NCI-H345 treated with DMSO at 0.1 percent for 48 hours (cell line): ENCODE data around the gene CD164L2.
"Not testable (repeated sequence)": the region's sequence is repeated elsewhere in the genome, so short reads cannot be mapped to it uniquely, and the experiment has no call there.

Source experiments
- DNase-seq: peaks from one replicate; lab custom pipeline; 2025; ENCODE audit not compliant: unreplicated experiment; lab: John Stamatoyannopoulos, UW

Gene CD164L2

DNA sequence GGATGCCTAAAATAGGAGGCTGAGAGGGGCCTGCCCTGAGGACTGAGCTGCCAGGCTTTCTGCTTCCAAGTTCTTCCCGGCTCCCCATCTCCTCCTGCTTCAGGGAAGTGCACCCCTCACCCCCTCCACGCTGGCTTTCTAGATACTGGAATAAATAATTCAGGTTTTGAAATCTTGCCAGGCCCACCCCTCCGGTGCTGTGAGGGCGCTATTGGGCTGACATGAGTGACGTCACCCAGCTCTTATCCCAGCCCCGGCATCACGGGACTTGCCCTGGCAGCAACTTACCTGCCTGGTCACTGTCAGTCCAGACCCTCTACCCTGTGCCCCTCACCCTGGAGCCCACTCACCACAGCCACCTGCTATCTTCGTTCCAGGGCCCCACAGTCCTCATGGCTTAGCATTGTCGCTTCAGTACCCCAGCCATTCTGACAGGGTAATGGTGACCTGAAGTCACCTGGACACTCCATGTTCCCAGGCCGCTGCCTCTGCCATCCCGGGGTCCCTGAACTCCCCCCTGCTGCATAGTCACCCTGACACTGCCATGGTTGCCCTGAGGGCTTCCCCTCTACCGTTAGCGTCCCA is 8.5 kb upstream of the CD164L2 start:
- peak; percentile 6 for DNase-seq

DNA sequence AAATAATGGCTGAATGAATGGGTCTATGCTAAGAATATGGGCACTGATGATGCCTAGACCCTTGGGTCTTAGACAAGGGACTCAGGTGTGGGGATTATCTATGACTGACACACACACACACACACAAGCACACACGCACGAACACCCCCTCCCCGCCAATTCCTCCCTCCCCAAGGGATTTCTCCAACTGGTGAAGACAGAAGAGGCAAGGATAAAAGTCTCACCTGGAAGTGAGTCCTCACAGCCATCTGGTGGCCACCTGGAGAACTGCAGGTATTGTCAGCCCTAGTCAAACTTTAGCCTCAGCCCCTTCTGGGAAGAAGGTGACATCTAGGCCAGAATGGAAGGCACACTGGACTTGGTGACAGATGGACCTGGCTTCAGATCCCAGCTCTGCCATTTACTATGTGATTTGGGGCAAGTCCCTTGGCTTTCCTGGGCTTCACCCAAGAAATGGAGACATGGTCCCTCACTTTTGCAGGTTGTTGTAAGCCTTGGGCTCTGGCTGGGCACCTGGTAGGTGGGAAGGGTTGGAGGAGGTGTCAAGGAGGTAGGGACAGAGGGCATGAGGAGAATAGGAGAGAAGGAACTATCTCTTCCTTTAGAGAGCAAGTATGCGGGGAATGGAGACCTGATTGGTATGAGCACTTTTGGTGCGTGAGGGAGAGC is 5.3 kb upstream of the CD164L2 start:
- peak; percentile 75 for DNase-seq

DNA sequence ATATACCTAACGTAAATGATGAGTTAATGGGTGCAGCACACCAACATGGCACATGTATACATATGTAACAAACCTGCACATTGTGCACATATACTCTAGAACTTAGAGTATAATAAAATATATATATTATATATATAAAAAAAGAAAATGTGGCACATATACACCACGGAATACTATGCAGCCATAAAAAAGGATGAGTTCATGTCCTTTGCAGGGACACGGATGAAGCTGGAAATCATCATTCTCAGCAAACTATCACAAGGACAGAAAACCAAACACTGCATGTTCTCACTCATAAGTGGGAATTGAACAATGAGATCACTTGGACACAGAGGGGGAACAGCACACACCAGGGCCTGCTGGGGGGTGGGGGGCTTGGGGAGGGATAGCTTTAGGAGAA is 1.7 kb upstream of the CD164L2 start:
- DNase-seq: not testable (repeated sequence)

DNA sequence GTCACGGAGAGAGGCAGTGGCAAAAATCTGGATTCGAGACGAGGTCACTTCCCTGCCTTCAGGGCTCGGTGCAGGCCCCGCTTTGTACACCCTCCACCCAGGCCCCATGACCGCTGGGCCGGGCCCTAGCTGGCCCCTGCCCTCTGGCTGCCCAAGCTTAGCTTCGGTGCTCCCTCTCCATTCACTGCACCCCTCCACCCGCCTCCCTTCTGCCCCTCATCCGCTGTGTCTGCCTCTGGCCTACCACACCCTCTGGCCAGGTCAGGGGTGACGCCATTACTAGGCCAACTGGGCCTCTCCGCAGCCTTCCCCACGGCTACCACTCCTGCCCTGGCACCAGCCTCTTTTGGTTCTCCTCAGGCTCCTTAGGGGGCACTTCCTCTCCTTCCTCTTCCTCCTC is 528 bp upstream of the CD164L2 start:
- DNase-seq: no peak

DNA sequence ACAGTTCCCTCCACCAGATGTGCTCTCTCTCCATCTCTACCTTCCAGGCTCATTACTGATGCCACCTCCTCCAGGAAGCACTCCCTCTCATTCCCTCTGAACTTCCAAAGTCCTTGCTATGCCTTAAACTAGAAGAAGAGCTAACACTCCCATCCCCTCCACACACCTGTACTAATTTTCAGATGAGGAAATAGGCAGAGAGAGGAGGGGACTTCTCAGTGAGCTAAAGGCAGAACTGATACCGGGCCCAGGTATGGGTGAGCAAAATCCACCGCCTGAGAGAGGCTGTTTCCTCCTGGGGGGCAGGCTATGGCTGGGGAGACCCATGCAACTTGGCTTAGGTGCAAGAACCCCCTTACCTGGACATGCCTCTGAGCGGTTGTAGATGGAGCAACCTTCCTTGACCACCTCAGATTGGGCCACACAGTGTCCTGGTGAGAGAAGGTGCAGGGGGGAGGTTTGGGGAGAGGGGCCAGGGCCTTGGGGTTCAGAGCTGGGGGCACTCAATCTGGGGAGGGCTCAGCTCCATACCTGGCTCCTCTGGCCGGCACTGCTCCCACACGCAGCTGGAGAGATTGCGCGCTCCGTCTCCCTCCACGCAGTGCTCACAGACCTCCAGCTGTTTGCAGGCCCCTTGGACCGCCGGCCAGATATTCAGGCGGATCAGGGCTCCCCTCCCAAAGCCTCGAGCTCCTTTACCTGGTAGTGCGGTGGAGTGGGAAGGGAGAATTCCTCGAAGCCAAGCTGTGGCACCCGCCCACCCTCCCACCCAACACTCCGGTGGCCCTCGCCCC is 967 bp downstream of the CD164L2 start:
- no peak for DNase-seq

DNA sequence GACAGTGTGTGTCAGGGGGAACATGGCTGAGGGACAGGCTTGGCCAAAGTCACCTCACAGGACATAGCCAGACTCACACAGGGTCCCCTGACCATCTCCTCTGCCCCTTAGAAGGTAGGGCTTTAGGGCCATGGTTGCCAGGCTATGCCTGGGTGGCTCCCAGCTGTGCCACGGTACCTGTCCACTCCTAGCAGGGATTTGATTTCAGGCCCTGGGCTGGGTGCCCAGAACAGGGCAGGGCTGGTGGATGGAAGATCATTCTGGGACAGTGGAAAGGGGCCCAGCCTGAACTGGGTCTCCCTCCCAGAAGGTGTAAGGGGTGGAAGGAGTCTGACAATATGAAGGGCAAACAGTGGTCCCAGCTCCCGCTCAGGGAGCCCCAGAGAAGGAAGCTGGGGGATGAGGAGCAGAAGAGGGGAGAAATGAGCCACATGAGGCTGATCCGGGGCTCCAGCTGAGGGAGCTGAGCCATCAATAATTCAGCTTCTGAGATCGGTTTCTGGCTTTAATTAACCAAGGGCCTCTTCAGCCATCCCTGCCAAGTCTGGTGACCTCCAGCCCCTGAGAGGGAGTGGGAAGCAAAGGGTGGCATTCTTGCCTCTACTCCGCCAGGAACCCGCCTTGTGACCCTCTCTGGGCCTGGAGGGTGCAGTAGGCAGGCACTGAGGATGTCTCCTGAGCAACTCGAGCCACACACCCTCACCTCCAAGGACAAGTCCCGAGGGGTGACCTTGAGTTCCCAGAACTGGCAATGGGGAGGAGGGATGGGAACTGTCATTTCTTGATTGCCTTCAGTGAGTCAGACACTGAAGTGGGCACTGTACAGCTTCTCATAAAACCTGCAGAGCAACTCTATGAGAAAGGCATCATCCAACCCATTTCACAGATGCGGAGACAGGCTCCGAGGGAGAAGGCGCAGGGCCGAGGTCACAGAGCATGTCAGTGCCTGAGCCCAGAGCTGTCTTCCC is 2.1 kb downstream of the CD164L2 start:
- no peak for DNase-seq

DNA sequence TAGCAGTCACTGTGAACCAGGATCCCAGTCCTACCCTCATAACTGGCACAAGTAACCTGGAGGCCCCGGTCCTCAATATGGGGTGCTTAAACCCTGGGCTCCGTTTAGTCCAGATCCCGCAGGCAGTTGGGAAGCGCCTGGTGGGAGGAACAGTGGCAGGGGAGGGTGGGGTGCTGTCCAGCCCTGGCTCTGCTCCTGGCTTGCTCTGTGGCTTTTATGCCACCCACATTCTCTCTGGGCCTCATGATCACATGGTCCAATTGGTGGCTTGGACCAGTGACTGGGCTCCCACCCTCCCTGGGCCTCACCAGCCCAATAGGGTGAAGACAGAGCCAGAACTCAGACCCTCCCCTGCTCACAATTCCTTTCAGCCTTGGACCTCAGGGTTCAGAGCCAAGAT is 2.9 kb downstream of the CD164L2 start:
- DNase-seq: no peak

DNA sequence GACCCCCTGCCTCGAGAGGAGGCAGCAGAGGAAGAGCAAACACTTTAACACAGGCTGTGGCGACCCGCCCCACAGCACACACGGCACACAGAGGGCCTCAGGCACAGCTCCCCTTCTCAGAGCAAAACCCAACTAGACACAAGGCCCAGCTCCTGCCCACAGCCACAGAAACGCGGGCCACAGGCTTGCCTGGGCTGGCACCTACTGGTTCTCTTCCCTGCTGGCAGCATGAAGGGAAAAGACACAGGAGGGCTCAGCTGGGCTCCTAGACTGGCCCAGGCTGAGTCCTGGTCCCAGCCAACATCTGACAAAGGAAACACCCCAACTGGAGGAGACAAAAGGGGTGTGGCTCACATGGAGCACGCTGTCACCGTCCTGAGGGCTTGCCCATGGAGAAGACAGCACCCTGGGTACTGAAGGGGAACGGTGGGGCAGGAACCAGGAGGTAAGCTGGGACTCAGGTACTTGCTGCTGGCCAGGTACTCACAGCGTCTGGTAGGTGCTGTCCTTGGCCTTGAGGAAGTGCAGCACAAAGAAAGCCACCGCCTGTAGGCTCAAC is 3.5 kb downstream of the CD164L2 start:
- DNase-seq: peak; percentile 54

DNA sequence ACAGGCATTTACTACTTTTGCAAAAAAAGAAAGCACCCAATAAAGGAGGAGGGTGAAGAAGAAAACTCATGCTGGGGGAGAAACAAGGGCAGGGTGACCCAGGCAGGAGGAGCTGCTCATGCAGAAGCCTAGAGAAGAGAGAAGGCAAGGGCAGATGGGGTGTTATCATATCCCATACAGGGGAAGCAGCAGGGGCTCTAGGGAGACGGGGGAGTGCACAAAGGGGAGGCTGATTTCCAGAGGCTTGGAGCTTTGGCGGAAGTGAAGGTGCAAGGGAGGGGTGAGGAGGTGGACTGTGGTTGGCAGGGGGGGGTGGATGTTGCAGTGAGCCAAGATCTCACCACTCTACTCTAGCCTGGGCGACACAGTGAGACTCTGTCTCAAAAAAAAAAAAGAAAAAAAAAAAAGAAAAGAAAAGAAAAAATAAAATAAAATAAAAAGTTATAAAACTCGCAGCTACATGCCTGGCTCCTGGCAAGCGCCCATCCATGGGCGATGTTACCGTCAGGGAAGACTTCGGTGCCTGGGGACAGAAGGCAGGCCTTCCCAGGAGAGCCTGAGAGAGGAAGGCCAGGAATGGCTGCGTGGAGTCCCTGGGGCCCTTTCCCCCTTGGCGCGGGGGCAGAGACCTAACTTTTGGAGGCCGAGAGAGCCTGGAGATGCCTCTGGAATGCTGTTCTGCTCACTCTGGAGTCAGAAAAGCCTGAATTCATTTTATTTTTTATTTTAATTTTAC is 5.2 kb downstream of the CD164L2 start:
- DNase-seq: no peak

DNA sequence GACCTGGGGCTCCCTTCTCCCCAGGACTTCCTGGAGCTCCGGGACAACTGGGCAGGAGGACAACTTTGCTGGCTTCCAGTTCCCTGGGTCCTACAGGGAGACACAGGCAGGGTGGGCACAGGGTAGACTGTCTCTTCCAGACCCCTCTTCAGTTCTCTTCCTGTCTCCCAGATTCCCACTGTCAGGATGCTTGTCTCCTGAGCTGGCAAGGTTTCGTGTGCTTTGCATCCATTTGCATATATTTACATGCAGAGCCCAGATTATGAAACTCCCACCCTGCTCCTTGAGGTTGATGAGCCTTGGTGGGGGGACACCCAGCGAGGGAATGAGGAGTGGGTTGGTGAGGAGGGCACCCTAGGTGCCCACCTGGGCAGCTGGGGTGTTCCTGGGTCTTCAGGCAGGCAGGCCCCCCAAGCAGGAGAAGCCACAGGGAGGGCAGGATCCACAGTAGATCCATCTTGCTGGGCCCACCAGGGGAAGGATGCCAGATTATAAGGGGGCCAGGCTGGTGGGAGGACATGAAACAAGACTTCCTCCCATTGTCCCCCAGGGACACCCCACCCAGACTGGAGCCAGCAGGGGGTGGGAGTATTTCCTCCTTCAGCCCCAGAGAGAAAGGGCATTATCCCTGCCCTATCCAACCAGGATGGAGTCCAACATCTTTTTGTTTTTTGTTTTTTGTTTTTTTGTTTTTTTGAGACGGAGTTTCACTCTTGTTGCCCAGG is 8.6 kb downstream of the CD164L2 start, which contains the start of gene FCN3:
Gene FCN3 (minus strand): TSS at position 463 of the 725 bp plus-strand sequence. CDS start 6 bp downstream, at position 457.
- no peak for DNase-seq

DNA sequence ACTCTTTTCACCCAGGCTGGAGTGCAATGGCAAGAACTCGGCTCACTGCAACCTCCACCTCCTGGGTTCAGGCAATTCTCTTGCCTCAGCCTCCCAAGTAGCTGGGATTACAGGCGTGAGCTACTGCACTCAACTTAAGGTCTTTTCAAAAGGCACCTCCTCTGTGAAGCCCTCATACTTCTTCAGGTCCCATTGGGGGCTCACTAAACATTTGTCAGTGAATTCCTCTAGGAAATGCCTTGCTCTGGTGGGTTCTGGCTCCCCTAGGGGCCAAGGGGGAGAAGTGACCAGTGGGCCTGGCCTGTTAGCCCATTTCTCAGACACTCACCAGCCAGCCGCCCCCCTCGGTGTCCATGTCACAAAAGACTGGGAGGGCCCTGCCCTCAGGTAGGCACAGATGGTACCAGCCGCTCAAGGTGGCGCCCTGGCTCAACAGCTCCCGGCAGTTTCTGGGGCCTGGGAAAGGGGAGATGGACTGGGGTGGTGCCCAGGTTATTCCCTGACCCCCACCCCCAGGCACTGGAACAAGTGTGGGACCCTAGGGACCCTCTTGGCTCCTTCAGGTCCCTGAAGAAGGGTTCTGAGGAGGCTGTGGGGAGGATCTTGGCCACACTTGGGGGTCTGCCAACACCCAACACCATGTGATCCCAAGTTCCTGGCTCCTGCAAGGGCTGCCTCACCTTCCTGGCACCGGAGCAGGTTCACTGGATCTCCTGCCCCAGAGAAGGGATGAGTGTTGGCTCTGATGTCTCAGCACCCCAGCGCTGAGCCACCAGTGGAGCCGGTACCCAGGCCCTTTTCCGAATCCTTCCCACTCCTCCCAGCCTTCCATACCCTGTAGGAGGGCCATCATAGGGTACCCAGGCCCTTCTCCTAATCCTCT is 10.1 kb downstream of the CD164L2 start:
- DNase-seq: no peak

DNA sequence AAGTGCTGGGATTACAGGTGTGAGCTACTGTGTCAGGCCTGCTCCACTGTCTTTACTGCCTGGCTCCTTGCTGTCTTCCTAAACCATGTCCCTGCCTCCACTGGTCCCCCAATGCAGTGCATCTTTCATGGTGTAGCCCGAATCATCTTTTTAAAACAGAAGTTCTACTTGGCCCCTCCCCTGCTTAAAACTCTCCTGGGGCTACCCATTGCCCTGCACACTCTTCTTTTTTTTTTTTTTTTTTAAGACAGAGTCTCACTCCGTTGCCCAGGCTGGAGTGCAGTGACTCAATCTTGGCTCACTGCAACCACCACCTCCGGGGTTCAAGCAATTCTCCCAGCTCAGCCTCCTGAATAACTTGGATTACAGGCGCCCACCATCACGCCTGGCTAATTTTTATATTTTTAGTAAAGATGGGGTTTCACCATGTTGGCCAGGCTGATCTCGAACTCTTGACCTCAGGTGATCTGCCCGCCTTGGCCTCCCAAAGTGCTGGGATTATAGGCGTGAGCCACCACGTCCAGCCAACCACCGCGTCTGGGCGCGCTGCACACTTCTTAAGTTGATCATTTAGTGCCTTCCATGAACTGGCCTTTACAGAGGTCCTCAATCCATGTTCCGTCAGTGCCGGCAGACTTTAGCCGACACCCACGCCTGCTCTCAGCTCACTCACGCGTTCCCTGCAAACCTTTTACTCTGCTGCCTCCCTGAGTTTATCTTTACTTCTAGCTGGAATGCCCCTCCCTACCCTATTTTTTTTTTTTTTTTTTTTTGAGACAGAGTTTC is 10.9 kb downstream of the CD164L2 start:
- no peak for DNase-seq

DNA sequence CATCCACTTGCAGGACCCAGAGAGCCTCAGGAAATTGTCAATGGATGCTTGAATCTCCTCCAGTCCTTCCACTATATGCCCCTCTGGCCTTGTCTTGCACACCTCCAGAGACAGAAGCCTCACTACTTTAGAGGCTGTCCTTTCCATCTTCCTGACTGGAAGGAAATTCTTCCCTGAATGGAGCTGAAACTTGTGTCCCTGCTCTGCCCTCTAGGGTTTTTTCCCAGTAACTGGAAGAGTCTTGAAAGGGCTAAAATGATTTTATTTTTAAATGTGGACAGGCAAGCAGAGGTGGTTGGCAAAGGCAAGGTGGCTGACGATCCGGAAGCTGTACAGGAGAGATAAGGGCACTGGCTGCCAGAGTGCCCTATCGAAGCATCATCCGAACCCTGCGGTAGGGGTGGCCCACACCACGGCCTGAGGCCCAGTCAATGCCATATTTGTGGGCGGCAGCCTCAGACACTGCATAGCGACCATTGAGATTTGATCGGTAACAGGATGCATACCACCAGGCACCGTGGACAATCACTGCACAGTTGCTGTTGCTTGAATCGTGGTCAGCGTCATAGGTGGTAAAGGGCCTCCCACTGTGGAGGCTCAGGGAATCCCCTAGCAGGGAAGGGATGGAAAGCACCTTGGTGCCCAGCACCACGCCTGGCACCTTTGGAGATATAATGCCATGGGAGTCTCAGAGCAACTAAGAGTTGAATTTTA is 14.1 kb downstream of the CD164L2 start:
- no peak for DNase-seq

DNA sequence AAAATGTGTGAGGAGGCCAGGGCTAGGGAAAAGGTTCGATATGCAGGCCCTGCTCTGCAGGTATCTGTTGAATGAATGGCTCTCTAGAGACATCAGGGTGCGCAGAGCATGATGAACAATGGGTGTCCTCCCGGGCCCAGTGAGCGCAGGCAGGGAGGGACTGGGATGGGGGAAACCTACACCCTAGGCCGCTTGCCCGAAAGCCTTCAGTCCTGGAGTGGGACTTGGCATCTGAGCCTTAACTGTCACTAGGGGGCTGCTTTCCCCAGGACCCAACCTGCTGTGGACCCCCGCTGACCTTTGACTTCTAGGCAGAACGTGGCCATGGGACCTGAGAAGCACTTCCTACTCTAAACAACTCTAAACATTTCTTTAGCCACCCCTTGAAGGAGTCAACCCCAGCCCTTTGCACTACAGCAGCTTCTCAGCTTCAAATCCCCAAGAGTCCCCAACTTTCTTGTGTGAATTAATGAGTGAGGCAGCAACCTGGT is 15.9 kb downstream of the CD164L2 start:
- DNase-seq: no peak

DNA sequence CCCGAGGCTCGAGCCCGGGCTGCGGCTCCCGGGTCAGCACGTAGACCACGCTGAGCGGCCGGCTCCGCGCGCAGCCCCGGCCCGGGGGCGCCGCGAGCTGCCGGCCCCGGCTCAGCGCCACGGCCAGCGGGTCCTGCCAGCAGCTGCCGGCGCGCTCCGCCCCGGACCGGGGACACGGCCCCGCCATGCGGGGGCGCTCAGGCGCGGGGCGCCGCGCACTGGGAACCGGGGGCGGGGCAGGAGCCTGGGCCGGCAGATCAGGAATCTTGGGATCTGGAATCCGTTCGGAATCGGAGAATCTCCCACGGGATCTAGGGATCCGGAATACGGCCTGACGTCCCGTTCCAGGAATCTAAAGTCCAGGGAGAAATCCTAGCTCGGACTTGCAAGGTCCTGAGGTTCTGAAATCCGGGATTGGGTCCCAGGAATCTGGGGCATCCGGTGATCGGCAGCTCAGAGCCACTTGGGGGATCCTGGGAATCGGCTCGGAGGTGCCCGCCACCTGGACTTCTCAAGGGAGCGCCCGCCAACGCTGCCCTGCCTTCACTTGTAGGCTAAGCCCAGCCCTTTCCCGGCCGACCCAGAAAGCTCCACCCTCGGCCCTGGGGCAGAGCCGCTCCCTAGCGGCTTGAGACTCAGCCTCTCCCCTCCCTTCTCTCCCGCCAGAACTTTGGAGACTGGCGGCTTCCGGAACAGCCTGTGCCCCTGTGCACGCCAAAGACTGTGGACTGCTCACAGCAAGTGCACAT is 16.5 kb downstream of the CD164L2 start, which contains the start of gene MAP3K6:
Gene MAP3K6 (minus strand): TSS at position 551 of the 749 bp plus-strand sequence. CDS start 364 bp downstream, at position 187.
- DNase-seq: peak; percentile 62

DNA sequence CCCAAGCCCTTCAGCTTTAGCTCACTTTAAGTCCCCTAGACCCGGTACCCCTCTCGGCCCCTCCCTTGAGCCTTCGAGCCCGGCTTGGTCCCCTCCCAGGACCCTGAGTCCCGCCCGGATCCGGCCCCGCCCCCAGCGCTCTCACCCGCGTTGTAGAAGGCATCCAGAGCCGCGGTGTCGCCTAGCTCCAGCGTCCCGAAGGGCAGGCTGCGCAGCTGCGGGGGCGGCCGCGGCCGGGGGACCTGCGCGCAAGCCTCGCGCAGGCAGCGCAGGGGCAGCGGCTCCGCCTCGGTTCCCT is 17.1 kb downstream of the CD164L2 start:
- peak; percentile 73 for DNase-seq
